Measurements from ENCODE around the gene ROR1.

ROR1 gene

DNA sequence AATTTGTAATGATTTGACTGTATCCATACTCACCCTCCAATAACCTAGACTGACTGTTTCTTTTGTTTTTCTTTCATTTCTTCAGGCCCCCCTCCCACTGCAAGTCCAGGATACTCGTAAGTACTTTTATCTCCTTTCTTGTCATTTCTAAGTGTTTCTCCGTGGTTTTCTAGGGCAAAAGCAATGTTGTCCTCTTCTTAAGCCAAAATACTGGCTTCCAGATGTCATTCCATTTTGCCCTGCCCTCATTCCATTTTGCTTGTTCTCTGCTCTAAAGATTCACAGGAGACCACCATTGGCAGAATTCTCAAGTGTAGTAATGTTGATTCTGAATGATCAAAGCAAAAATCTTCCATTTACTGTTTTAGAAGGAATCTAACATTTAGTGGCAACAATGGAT is 276.8 kb downstream of the ROR1 start:
- H3K27me3 ChIP-seq (ENCODE audit: insufficient read depth, poor library complexity, severe bottlenecking), result no peaks in the 10 kb centered on the region
- DNase-seq (ENCODE audit: low spot score) (no peak), ATAC-seq (ENCODE audit: low read depth) (no peak)
- H3K4me3 ChIP-seq (ENCODE audit: severe bottlenecking), result no peak overlapping the region
- no peaks in the 10 kb centered on the region for H3K36me3 ChIP-seq (ENCODE audit: low read depth)
- peaks cover 4% of the 10 kb centered on the region for H3K4me1 ChIP-seq (ENCODE audit: insufficient read depth, poor library complexity, severe bottlenecking)
- no peak overlapping the region for H3K27ac ChIP-seq (ENCODE audit: poor library complexity, severe bottlenecking)
- TF ChIP-seq, protein P1, sequence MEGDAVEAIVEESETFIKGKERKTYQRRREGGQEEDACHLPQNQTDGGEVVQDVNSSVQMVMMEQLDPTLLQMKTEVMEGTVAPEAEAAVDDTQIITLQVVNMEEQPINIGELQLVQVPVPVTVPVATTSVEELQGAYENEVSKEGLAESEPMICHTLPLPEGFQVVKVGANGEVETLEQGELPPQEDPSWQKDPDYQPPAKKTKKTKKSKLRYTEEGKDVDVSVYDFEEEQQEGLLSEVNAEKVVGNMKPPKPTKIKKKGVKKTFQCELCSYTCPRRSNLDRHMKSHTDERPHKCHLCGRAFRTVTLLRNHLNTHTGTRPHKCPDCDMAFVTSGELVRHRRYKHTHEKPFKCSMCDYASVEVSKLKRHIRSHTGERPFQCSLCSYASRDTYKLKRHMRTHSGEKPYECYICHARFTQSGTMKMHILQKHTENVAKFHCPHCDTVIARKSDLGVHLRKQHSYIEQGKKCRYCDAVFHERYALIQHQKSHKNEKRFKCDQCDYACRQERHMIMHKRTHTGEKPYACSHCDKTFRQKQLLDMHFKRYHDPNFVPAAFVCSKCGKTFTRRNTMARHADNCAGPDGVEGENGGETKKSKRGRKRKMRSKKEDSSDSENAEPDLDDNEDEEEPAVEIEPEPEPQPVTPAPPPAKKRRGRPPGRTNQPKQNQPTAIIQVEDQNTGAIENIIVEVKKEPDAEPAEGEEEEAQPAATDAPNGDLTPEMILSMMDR (IDR thresholded peaks at IDR 0.05; ENCODE audit: poor library complexity, severe bottlenecking), result no peak
- H3K9me3 ChIP-seq (ENCODE audit: severe bottlenecking), result no peaks in the 10 kb centered on the region

- H3K36me3 ChIP-seq (ENCODE audit: low read depth), result no peaks in the 10 kb centered on the region
- no peak overlapping the region for H3K4me3 ChIP-seq (ENCODE audit: severe bottlenecking)
- TF ChIP-seq, protein P1 (IDR thresholded peaks at IDR 0.05; ENCODE audit: poor library complexity, severe bottlenecking), result no peak
- no peaks in the 10 kb centered on the region for H3K27me3 ChIP-seq (ENCODE audit: insufficient read depth, poor library complexity, severe bottlenecking)
- H3K27ac ChIP-seq (ENCODE audit: poor library complexity, severe bottlenecking), result no peak overlapping the region
- ATAC-seq (ENCODE audit: low read depth) (no peak), DNase-seq (ENCODE audit: low spot score) (no peak)
- no peaks in the 10 kb centered on the region for H3K9me3 ChIP-seq (ENCODE audit: severe bottlenecking)
- H3K4me1 ChIP-seq (ENCODE audit: insufficient read depth, poor library complexity, severe bottlenecking), result peaks cover 4% of the 10 kb centered on the region
Measured at GRCh38 chr1:64051796-64052195, 278.0 kb downstream of the ROR1 start.

GRCh38 chr1:64052777-64053176 is 279.0 kb downstream of the ROR1 start:
- DNase-seq (ENCODE audit: low spot score), result no peak
- peaks cover 4% of the 10 kb centered on the region for H3K4me1 ChIP-seq (ENCODE audit: insufficient read depth, poor library complexity, severe bottlenecking)
- no peak overlapping the region for H3K27ac ChIP-seq (ENCODE audit: poor library complexity, severe bottlenecking)
- no peaks in the 10 kb centered on the region for H3K36me3 ChIP-seq (ENCODE audit: low read depth)
- no peak overlapping the region for H3K4me3 ChIP-seq (ENCODE audit: severe bottlenecking)
- no peaks in the 10 kb centered on the region for H3K9me3 ChIP-seq (ENCODE audit: severe bottlenecking)
- ATAC-seq (ENCODE audit: low read depth), result no peak
- no peaks in the 10 kb centered on the region for H3K27me3 ChIP-seq (ENCODE audit: insufficient read depth, poor library complexity, severe bottlenecking)
- TF ChIP-seq, protein P1 (IDR thresholded peaks at IDR 0.05; ENCODE audit: poor library complexity, severe bottlenecking), result no peak

DNA sequence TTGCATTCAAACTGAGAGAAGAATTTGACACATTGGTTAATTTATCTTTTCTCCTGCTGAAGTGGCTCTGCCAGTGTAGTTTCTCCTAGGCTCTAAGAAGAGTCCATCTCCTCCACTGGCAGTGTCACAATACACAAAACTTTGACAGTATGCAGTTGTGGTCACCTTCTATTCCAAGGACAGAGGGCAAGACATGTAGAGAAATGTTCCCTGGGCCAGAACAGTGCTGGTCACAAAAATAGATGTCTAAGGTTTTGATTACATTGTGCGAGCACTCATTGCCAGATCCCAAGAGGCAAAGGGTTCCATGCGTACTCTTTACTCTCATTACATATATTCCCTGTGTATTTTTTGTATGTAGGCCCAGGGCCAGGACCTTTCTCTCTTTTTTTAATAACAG is 281.5 kb downstream of the ROR1 start:
- no peaks in the 10 kb centered on the region for H3K27me3 ChIP-seq (ENCODE audit: insufficient read depth, poor library complexity, severe bottlenecking)
- TF ChIP-seq, protein P1 (IDR thresholded peaks at IDR 0.05; ENCODE audit: poor library complexity, severe bottlenecking), result no peak
- no peak overlapping the region for H3K4me3 ChIP-seq (ENCODE audit: severe bottlenecking)
- no peaks in the 10 kb centered on the region for H3K36me3 ChIP-seq (ENCODE audit: low read depth)
- H3K9me3 ChIP-seq (ENCODE audit: severe bottlenecking), result no peaks in the 10 kb centered on the region
- H3K27ac ChIP-seq (ENCODE audit: poor library complexity, severe bottlenecking), result no peak overlapping the region
- peaks cover 4% of the 10 kb centered on the region for H3K4me1 ChIP-seq (ENCODE audit: insufficient read depth, poor library complexity, severe bottlenecking)
- ATAC-seq (ENCODE audit: low read depth) (no peak), DNase-seq (ENCODE audit: low spot score) (no peak)

- no peaks in the 10 kb centered on the region for H3K9me3 ChIP-seq (ENCODE audit: severe bottlenecking)
- ATAC-seq (ENCODE audit: low read depth) (no peak), DNase-seq (ENCODE audit: low spot score) (no peak)
- H3K36me3 ChIP-seq (ENCODE audit: low read depth), result no peaks in the 10 kb centered on the region
- no peak overlapping the region for H3K4me3 ChIP-seq (ENCODE audit: severe bottlenecking)
- no peak overlapping the region for H3K27ac ChIP-seq (ENCODE audit: poor library complexity, severe bottlenecking)
- peaks cover 3% of the 10 kb centered on the region for H3K4me1 ChIP-seq (ENCODE audit: insufficient read depth, poor library complexity, severe bottlenecking)
- no peaks in the 10 kb centered on the region for H3K27me3 ChIP-seq (ENCODE audit: insufficient read depth, poor library complexity, severe bottlenecking)
- TF ChIP-seq, protein P1 (IDR thresholded peaks at IDR 0.05; ENCODE audit: poor library complexity, severe bottlenecking), result no peak
Measured at GRCh38 chr1:64059556-64059955, 285.7 kb downstream of the ROR1 start.

Measured in RWPE2 (cell line).